SK-N-SH (cell line): ENCODE measurements around the gene C1S. TPM values are rescaled to one million over a fixed set of nuclear protein-coding genes. Genes with fewer than 3 reads are reported as not detected.

Source experiments
- CTCF ChIA-PET: fragments of 300-600, 350-600 bp; formaldehyde crosslinking; extraction: SDS; loops from one replicate; lab custom pipeline; 2021; lab: Yijun Ruan, JAX
- POLR2A ChIA-PET: fragments of 350-600 bp; sonication (Branson Sonifier 250); formaldehyde crosslinking; extraction: SDS; loops from one replicate; lab custom pipeline; 2020; ENCODE audit warnings: antibody characterized with exemption, inconsistent platforms; lab: Yijun Ruan, JAX
- DNase-seq: peaks from one replicate; pipeline ENCODE4 v3.0.0; 2012
- H2AFZ ChIP-seq: fragments of 200-600 bp; sonication (generic); 2 replicates; pipeline ENCODE4 v1.8.1; 2016; ENCODE audit warnings: antibody characterized with exemption, mild to moderate bottlenecking, low read depth
- H3F3A ChIP-seq: fragments of 200-600 bp; sonication (generic); replicated peaks from 2 replicates; pipeline ENCODE3; 2016; ENCODE audit warnings: antibody characterized with exemption, mild to moderate bottlenecking; ENCODE audit not compliant: insufficient read depth
- H3K27ac ChIP-seq, 2 experiments: fragments of 200-500 bp in 1 of 2; fragments of 200-600 bp in 1 of 2; sonication (Bioruptor generic) in 1 of 2; sonication (generic), shearing (Covaris generic) in 1 of 2; 2 replicates each; pipeline versions ENCODE4 v1.5.1 to v1.6.1; 2014 to 2016; ENCODE audit warnings: low read depth in 2 of 2, inconsistent platforms in 1 of 2, low read length in 1 of 2, mild to moderate bottlenecking in 1 of 2, mixed read lengths in 1 of 2
- H3K27me3 ChIP-seq: fragments of 200-600 bp; sonication (generic), shearing (Covaris generic); 2 replicates; pipeline ENCODE4 v1.6.1; 2016; ENCODE audit warnings: mixed run types; ENCODE audit not compliant: insufficient read depth
- H3K36me3 ChIP-seq, 2 experiments: fragments of 200-500 bp in 1 of 2; fragments of 200-600 bp in 1 of 2; sonication (Bioruptor generic) in 1 of 2; sonication (generic) in 1 of 2; replicated peaks in 1 of 2; 2 replicates each; pipeline versions ENCODE3 to v1.5.1; 2014 to 2016; ENCODE audit warnings: low read length in 1 of 2, mild to moderate bottlenecking in 1 of 2; ENCODE audit not compliant: insufficient read depth in 2 of 2, control insufficient read depth in 1 of 2
- H3K4me1 ChIP-seq, 2 experiments: fragments of 200-500 bp in 1 of 2; fragments of 200-600 bp in 1 of 2; sonication (Bioruptor generic) in 1 of 2; sonication (generic), shearing (Covaris generic) in 1 of 2; 2 replicates each; pipeline versions ENCODE4 v1.5.1 to v1.6.1; 2014 to 2016; ENCODE audit warnings: low read depth in 1 of 2, low read length in 1 of 2, mixed run types in 1 of 2; ENCODE audit not compliant: insufficient read depth in 2 of 2, control insufficient read depth in 1 of 2
- H3K4me2 ChIP-seq: fragments of 200-600 bp; sonication (generic), shearing (Covaris generic); 2 replicates; pipeline ENCODE4 v1.6.1; 2017; ENCODE audit warnings: mixed run types
- H3K4me3 ChIP-seq, 2 experiments: fragments of 200-500 bp in 1 of 2; fragments of 200-600 bp in 1 of 2; sonication (Bioruptor generic) in 1 of 2; sonication (generic), shearing (Covaris generic) in 1 of 2; 2 replicates each; pipeline versions ENCODE4 v1.5.1 to v1.8.1; 2014 to 2016; ENCODE audit warnings: low read depth in 2 of 2, inconsistent platforms in 1 of 2, low read length in 1 of 2, mild to moderate bottlenecking in 1 of 2, mixed read lengths in 1 of 2, moderate library complexity in 1 of 2
- H3K79me2 ChIP-seq: fragments of 200-600 bp; sonication (generic); 2 replicates; pipeline ENCODE4 v1.8.1; 2017; ENCODE audit warnings: mild to moderate bottlenecking; ENCODE audit not compliant: insufficient read depth
- H3K9ac ChIP-seq: fragments of 200-600 bp; sonication (generic); 2 replicates; pipeline ENCODE4 v1.6.1; 2017; ENCODE audit warnings: mixed run types
- H3K9me2 ChIP-seq: fragments of 200-600 bp; sonication (generic); 2 replicates; pipeline ENCODE4 v1.6.1; 2017; ENCODE audit warnings: mixed run types
- H3K9me3 ChIP-seq: fragments of 200-600 bp; sonication (generic); 2 replicates; pipeline ENCODE4 v1.6.1; 2017; ENCODE audit warnings: mixed run types, mild to moderate bottlenecking, moderate library complexity
- H4K20me1 ChIP-seq: fragments of 200-600 bp; sonication (generic); 2 replicates; pipeline ENCODE4 v1.6.1; 2017; ENCODE audit warnings: mild to moderate bottlenecking, mixed run types; ENCODE audit not compliant: insufficient read depth
- CHD2 ChIP-seq: fragments of 150-350 bp; IDR thresholded peaks from 2 replicates; pipeline ENCODE4 v1.6.1; 2018; ENCODE audit warnings: low read length; ENCODE audit not compliant: partially characterized antibody
- ELF1 ChIP-seq: IDR thresholded peaks from 2 replicates; pipeline ENCODE4 v1.4.0; 2012
- EP300 ChIP-seq, 2 experiments: IDR thresholded peaks; 2 replicates each; pipeline versions ENCODE4 v1.4.0 to v1.6.1; 2012; ENCODE audit warnings: borderline replicate concordance in 1 of 2, low read depth in 1 of 2, low read length in 1 of 2
- FOXJ3 ChIP-seq: sonication (generic); formaldehyde crosslinking; IDR thresholded peaks from 2 replicates; pipeline ENCODE4 v1.5.1; 2020; ENCODE audit warnings: mild to moderate bottlenecking, missing genetic modification reagents
- FOXM1 ChIP-seq: IDR thresholded peaks from 2 replicates; pipeline ENCODE4 v1.4.0; 2012; ENCODE audit warnings: low read depth, mild to moderate bottlenecking
- GABPA ChIP-seq: IDR thresholded peaks from 2 replicates; pipeline ENCODE4 v1.4.0; 2012; ENCODE audit warnings: low read depth, mild to moderate bottlenecking
- GATA2 ChIP-seq: sonication (generic); formaldehyde crosslinking; IDR thresholded peaks from 2 replicates; pipeline ENCODE4 v1.5.0; 2020; ENCODE audit warnings: mild to moderate bottlenecking, missing genetic modification reagents
- NFIC ChIP-seq: IDR thresholded peaks from 2 replicates; pipeline ENCODE4 v1.4.0; 2012; ENCODE audit warnings: borderline replicate concordance
- NRF1 ChIP-seq: IDR thresholded peaks from 2 replicates; pipeline ENCODE4 v1.6.1; 2012; ENCODE audit warnings: low read depth, mild to moderate bottlenecking, low read length
- RAD21 ChIP-seq: IDR thresholded peaks from 2 replicates; pipeline ENCODE4 v1.6.1; 2012; ENCODE audit warnings: mild to moderate bottlenecking, low read length
- RCOR1 ChIP-seq: fragments of 150-350 bp; IDR thresholded peaks from 2 replicates; pipeline ENCODE4 v1.6.1; 2017; ENCODE audit warnings: antibody characterized with exemption, low read length
- RFX5 ChIP-seq: IDR thresholded peaks from 2 replicates; pipeline ENCODE4 v1.6.1; 2012; ENCODE audit warnings: mild to moderate bottlenecking, improper control_type of control experiment, low read length
- RXRA ChIP-seq: IDR thresholded peaks from 2 replicates; pipeline ENCODE4 v1.4.0; 2012; ENCODE audit warnings: low read depth, mild to moderate bottlenecking, borderline replicate concordance
- SIN3A ChIP-seq: IDR thresholded peaks from 2 replicates; pipeline ENCODE4 v1.6.1; 2012; ENCODE audit warnings: low read depth, mild to moderate bottlenecking, low read length, moderate library complexity, borderline replicate concordance
- SMC3 ChIP-seq: IDR thresholded peaks from 2 replicates; pipeline ENCODE4 v1.6.1; 2012; ENCODE audit warnings: low read depth, low read length, improper control_type of control experiment
- TCF12 ChIP-seq: IDR thresholded peaks from 2 replicates; pipeline ENCODE4 v1.4.0; 2012
- WGBS: methylation state at CpG from one replicate; pipeline ENCODE4 v1.1.6; 2017; ENCODE audit warnings: low lambda C conversion rate; 5-methylcytosine and 5-hydroxymethylcytosine counted together
- polyA plus RNA-seq, 3 experiments: library from polyadenylated mRNA; depleted of rRNA; stranded (reverse); fragments of >200 nt; gene quantifications; 2 replicates each; pipeline ENCODE4 v1.2.3, GENCODE V29; 2012
- TF ChIP-seq, protein P1 (sequence below): fragments of 150-350 bp; IDR thresholded peaks from 2 replicates; pipeline ENCODE4 v1.6.1; 2016; ENCODE audit warnings: mild to moderate bottlenecking, low read depth, low read length
- TF ChIP-seq, protein P2 (sequence below): IDR thresholded peaks from 2 replicates; pipeline ENCODE4 v1.4.0; 2012; ENCODE audit warnings: low read depth
- TF ChIP-seq, protein P3 (sequence below): IDR thresholded peaks from 2 replicates; pipeline ENCODE4 v1.4.0; 2012; ENCODE audit warnings: low read depth, borderline replicate concordance
- TF ChIP-seq, protein P4 (sequence below): fragments of 200-600 bp; sonication (generic); IDR thresholded peaks from 2 replicates; pipeline ENCODE4 v1.6.1; 2017; ENCODE audit warnings: antibody characterized with exemption, mild to moderate bottlenecking, moderate library complexity

Gene C1S
- polyA plus RNA-seq, 1 of the 3 experiments (the other 2 are of a cell fraction) = 14.5 TPM

DNA sequence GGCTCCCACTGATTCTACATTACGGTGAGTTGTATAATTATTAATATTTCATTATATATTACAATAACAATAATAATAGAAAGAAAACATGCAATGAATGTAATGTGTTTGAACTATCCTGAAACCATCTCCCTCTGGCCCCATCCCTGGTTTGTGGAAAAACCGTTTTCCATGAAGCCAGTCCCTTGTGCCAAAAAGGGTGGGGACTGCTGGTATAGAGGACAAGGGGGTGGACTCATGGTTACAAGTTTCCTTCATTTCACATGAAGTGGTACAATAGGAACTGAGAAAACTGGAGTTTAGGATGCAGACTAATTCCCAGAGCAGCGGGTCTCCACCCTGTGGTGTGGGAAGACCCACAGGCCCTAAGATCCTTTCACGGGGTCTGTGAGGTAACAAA is 51.5 kb downstream of the C1S start:
- DNase-seq = no peak
- Histone ChIP-seq H3K9ac (no peak overlapping the region), H3K4me1 (peaks cover 0 to 23% of the 10 kb centered on the region in 2 experiments; a peak in 2 of 4 replicates), H3K79me2 (no peaks in the 10 kb centered on the region), H3K9me2 (no peaks in the 10 kb centered on the region), H3K4me2 (no peak overlapping the region), H3K9me3 (no peaks in the 10 kb centered on the region), H3K4me3 (no peak overlapping the region), H2AFZ (no peak overlapping the region), H3F3A (no peaks in the 10 kb centered on the region), H3K27me3 (no peaks in the 10 kb centered on the region; the same call in 1 of the 2 replicates), H3K36me3 (no peaks in the 10 kb centered on the region), H4K20me1 (no peaks in the 10 kb centered on the region), H3K27ac (no peak overlapping the region)
- ChIA-PET POLR2A (no interaction called here), CTCF (interaction anchor here (0.9 to 4.4 kb wide), 15 partner anchors 9 to 187 kb away, joined by 3 to 39 read pairs (median 5); partner anchors contain the start of genes C1R, C1S and LPCAT3)
- TF ChIP-seq FOXJ3 (CRISPR knock-in tag) (no peak), TCF12 (no peak), FOXM1 (no peak), RCOR1 (no peak), SMC3 (no peak), GABPA (no peak), CHD2 (no peak), RFX5 (no peak), GATA2 (CRISPR knock-in tag) (no peak)
- TF ChIP-seq, protein P1, sequence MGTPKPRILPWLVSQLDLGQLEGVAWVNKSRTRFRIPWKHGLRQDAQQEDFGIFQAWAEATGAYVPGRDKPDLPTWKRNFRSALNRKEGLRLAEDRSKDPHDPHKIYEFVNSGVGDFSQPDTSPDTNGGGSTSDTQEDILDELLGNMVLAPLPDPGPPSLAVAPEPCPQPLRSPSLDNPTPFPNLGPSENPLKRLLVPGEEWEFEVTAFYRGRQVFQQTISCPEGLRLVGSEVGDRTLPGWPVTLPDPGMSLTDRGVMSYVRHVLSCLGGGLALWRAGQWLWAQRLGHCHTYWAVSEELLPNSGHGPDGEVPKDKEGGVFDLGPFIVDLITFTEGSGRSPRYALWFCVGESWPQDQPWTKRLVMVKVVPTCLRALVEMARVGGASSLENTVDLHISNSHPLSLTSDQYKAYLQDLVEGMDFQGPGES = no peak
- 82% methylated on average over 4 of the region's 4 CpGs for WGBS

DNA sequence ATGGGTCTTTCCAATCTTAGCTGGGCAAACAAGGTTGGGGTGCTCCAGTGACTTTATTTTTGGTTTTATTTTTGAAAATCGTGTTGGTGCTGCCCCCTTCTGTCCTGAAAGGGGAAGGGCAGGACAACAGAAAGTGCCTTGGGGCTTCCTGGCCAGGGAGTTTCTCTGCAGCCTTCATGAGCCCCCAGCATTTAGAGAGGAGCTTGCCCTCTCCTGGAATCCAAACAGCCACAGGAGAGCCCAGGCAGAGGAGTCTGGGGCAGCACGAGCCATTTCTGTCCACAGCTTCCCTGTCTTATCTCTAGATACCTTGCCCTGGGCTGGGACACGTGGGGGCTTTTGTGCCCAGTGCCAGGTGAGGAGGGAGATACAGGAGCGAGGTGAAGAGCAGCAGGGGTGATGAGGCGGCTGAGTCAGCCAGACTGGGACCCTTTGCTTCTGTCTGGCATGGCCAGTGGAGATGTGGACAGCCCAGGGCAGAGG is 52.9 kb downstream of the C1S start:
- Histone ChIP-seq H3K9ac (no peak overlapping the region), H3K4me3 (no peak overlapping the region; a peak in 1 of 4 replicates), H3F3A (no peaks in the 10 kb centered on the region), H3K4me1 (peaks cover 0 to 19% of the 10 kb centered on the region in 2 experiments; a peak in 2 of 4 replicates), H2AFZ (no peak overlapping the region), H3K36me3 (no peaks in the 10 kb centered on the region), H3K27me3 (peaks cover 10% of the 10 kb centered on the region; the same call in 1 of the 2 replicates), H4K20me1 (no peaks in the 10 kb centered on the region), H3K27ac (no peak overlapping the region), H3K9me3 (no peaks in the 10 kb centered on the region), H3K4me2 (no peak overlapping the region), H3K79me2 (no peaks in the 10 kb centered on the region), H3K9me2 (no peaks in the 10 kb centered on the region)
- DNase-seq = peak; percentile 61
- WGBS = 14% methylated on average over 4 of the region's 5 CpGs
- TF ChIP-seq SMC3 = peak; percentile 49
- TF ChIP-seq, protein P2, sequence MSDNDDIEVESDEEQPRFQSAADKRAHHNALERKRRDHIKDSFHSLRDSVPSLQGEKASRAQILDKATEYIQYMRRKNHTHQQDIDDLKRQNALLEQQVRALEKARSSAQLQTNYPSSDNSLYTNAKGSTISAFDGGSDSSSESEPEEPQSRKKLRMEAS = no peak
- no peak for TF ChIP-seq ELF1
- no peak for TF ChIP-seq EP300 (IDR thresholded peaks at IDR 0.05; ENCODE audit: borderline replicate concordance in 1 of 2, low read depth in 1 of 2, low read length in 1 of 2)
- TF ChIP-seq NRF1 = no peak
- TF ChIP-seq RXRA = no peak
- TF ChIP-seq CHD2 = no peak
- TF ChIP-seq SIN3A = no peak
- TF ChIP-seq, protein P3, sequence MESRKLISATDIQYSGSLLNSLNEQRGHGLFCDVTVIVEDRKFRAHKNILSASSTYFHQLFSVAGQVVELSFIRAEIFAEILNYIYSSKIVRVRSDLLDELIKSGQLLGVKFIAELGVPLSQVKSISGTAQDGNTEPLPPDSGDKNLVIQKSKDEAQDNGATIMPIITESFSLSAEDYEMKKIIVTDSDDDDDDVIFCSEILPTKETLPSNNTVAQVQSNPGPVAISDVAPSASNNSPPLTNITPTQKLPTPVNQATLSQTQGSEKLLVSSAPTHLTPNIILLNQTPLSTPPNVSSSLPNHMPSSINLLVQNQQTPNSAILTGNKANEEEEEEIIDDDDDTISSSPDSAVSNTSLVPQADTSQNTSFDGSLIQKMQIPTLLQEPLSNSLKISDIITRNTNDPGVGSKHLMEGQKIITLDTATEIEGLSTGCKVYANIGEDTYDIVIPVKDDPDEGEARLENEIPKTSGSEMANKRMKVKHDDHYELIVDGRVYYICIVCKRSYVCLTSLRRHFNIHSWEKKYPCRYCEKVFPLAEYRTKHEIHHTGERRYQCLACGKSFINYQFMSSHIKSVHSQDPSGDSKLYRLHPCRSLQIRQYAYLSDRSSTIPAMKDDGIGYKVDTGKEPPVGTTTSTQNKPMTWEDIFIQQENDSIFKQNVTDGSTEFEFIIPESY = no peak
- no peak for TF ChIP-seq NFIC
- peak; percentile 65 for TF ChIP-seq RAD21
- TF ChIP-seq, protein P4, sequence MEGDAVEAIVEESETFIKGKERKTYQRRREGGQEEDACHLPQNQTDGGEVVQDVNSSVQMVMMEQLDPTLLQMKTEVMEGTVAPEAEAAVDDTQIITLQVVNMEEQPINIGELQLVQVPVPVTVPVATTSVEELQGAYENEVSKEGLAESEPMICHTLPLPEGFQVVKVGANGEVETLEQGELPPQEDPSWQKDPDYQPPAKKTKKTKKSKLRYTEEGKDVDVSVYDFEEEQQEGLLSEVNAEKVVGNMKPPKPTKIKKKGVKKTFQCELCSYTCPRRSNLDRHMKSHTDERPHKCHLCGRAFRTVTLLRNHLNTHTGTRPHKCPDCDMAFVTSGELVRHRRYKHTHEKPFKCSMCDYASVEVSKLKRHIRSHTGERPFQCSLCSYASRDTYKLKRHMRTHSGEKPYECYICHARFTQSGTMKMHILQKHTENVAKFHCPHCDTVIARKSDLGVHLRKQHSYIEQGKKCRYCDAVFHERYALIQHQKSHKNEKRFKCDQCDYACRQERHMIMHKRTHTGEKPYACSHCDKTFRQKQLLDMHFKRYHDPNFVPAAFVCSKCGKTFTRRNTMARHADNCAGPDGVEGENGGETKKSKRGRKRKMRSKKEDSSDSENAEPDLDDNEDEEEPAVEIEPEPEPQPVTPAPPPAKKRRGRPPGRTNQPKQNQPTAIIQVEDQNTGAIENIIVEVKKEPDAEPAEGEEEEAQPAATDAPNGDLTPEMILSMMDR = peak; percentile 87
- ChIA-PET POLR2A (no interaction called here), CTCF (interaction anchor here (0.6 to 4.4 kb wide), 46 partner anchors 9 to 538 kb away, joined by 3 to 39 read pairs (median 5); partner anchors contain the start of genes C12orf57, C1R, C1S and LPCAT3)
